GM19372 (cell line): ENCODE data around the gene RAVER1.
A peak's percentile ranks its signal among the peaks of the same experiment; 100 is the strongest.

Source experiments
- ATAC-seq: cut with Tn5 transposase; IDR thresholded peaks from one replicate; pipeline ENCODE4 v1.9.1; 2021; ENCODE audit warnings: mild to moderate bottlenecking, low read depth, moderate library complexity; ENCODE audit not compliant: unreplicated experiment

Gene RAVER1

GRCh38 chr19:10318807-10319682, 14.3 kb downstream of the RAVER1 start:
- ATAC-seq: no peak

GRCh38 chr19:10317857-10318462, 15.4 kb downstream of the RAVER1 start:
- ATAC-seq: no peak

GRCh38 chr19:10317045-10317856, 16.1 kb downstream of the RAVER1 start:
- ATAC-seq: no peak

GRCh38 chr19:10316229-10317044, 16.9 kb downstream of the RAVER1 start:
- no peak for ATAC-seq

GRCh38 chr19:10315335-10316214, 17.8 kb downstream of the RAVER1 start, which contains the start of gene FDX2:
Gene FDX2, minus strand, starts transcription at chr19:10316015. Its CDS starts 19 bp downstream, at chr19:10315996.
- peak; percentile 56 for ATAC-seq

GRCh38 chr19:10309423-10309822, 23.9 kb downstream of the RAVER1 start, which contains the start of gene ZGLP1:
Gene ZGLP1, minus strand, starts transcription at chr19:10309815.
- no peak for ATAC-seq

- no peak for ATAC-seq
Observed at GRCh38 chr19:10306327-10306726, 27.0 kb downstream of the RAVER1 start.

GRCh38 chr19:10305139-10305806, 28.1 kb downstream of the RAVER1 start:
- no peak for ATAC-seq

GRCh38 chr19:10299545-10300458, 33.5 kb downstream of the RAVER1 start:
- no peak for ATAC-seq

GRCh38 chr19:10295847-10296591, 37.3 kb downstream of the RAVER1 start:
- no peak for ATAC-seq

- ATAC-seq: no peak
Observed at GRCh38 chr19:10295305-10295846, 38.0 kb downstream of the RAVER1 start.

GRCh38 chr19:10294368-10294697, 39.0 kb downstream of the RAVER1 start:
- ATAC-seq: no peak

GRCh38 chr19:10293637-10294367, 39.5 kb downstream of the RAVER1 start:
- ATAC-seq: no peak

GRCh38 chr19:10292789-10293636, 40.3 kb downstream of the RAVER1 start:
- ATAC-seq: no peak

- ATAC-seq: no peak
Observed at GRCh38 chr19:10292206-10292788, 41.0 kb downstream of the RAVER1 start.
